Measurements from ENCODE around the gene FOSB.

- TF ChIP-seq CTCF (IDR thresholded peaks at IDR 0.05): no peak
- no peak for TF ChIP-seq EMX1 (CRISPR knock-in tag; IDR thresholded peaks at IDR 0.05)
- TF ChIP-seq USF1 (CRISPR knock-in tag; IDR thresholded peaks at IDR 0.05): no peak
- TF ChIP-seq NFATC4 (CRISPR knock-in tag; IDR thresholded peaks at IDR 0.05): no peak
- no peak for TF ChIP-seq FOXP1 (CRISPR knock-in tag; IDR thresholded peaks at IDR 0.05; ENCODE audit: borderline replicate concordance)
- no peak for TF ChIP-seq NR1H2 (CRISPR knock-in tag; IDR thresholded peaks at IDR 0.05)
- TF ChIP-seq SP1 (CRISPR knock-in tag; conservative IDR thresholded peaks at IDR 0.05): no peak
Measured at GRCh38 chr19:45464274-45464673, 3.5 kb upstream of the FOSB start.
